ENCODE results near the gene MTX1.

DNA sequence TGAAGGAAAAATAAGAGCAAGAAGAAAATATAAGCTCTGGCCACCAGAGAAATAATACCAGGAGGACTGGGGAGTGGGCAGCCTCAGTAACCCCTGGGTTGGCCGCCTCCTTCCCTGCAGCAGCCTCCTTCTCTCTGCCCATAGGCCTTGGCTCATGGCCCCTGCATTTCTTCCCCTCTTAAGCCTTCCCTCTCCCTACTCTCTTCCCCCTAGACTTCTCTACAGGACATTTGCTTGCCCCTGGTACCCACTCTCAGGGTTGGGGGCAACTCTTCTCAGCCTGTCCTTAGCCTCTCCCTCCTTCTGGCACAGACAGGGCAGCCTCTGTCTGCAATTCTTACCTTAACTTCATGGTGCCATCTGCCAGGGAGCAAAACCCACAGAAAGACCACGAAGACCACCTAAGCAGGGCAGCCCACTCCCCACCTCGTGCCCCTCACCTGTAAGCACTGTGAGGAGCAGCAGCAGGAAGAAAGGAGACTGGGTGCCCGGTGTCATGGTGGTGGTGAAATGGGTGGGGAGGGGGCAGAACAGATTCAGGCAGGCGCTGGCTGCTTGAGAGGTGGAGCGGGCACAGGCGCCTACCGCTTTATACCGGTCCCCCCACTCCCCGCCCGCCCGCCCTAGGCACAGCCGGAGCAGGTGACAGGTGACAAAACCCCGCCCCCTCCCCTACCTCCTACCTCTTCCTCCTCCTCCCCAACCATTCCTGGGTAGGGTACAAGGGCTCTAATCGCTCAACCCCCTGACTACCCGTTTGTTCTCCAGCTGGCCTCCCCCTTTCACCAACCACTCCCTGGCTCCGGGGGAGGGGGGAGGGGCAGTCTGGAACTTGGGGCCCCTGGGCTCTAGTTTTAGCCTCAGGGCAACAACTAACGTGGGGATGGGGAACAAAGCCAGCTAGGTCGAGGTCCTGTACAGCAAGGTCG is 15.9 kb upstream of the MTX1 start:
- TF ChIP-seq OSR1 (CRISPR knock-in tag; IDR thresholded peaks at IDR 0.05) (no peak), ISL1 (CRISPR knock-in tag; IDR thresholded peaks at IDR 0.05) (no peak)
- TF ChIP-seq, protein P1, sequence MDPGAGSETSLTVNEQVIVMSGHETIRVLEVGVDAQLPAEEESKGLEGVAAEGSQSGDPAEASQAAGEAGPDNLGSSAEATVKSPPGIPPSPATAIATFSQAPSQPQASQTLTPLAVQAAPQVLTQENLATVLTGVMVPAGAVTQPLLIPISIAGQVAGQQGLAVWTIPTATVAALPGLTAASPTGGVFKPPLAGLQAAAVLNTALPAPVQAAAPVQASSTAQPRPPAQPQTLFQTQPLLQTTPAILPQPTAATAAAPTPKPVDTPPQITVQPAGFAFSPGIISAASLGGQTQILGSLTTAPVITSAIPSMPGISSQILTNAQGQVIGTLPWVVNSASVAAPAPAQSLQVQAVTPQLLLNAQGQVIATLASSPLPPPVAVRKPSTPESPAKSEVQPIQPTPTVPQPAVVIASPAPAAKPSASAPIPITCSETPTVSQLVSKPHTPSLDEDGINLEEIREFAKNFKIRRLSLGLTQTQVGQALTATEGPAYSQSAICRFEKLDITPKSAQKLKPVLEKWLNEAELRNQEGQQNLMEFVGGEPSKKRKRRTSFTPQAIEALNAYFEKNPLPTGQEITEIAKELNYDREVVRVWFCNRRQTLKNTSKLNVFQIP (CRISPR knock-in tag; IDR thresholded peaks at IDR 0.05; ENCODE audit: borderline replicate concordance, low read depth): no peak
